Left ventricle myocardium inferior (tissue), 1 donor: ENCODE measurements around the gene RASL12. TPM values are rescaled to one million over a fixed set of nuclear protein-coding genes. Genes with fewer than 3 reads are reported as not detected.
A peak's percentile ranks its signal among the peaks of the same experiment; 100 is the strongest.

Experiments used
- DNase-seq: peaks from one replicate; pipeline ENCODE4 v3.0.0-alpha.2; 2020
- H3K27ac ChIP-seq: fragments of 200-600 bp; replicated peaks from 2 replicates; pipeline ENCODE4 v1.8.0; 2021
- H3K27me3 ChIP-seq: fragments of 200-600 bp; 2 replicates; pipeline ENCODE4 v1.8.0; 2021; ENCODE audit warnings: low read depth
- H3K36me3 ChIP-seq: fragments of 200-600 bp; 2 replicates; pipeline ENCODE4 v1.8.0; 2021
- H3K4me1 ChIP-seq: fragments of 200-600 bp; 2 replicates; pipeline ENCODE4 v1.8.0; 2021
- H3K4me3 ChIP-seq: fragments of 200-600 bp; 2 replicates; pipeline ENCODE4 v1.8.0; 2021; ENCODE audit warnings: mild to moderate bottlenecking, moderate library complexity
- H3K9me3 ChIP-seq: fragments of 200-600 bp; replicated peaks from 2 replicates; pipeline ENCODE4 v1.8.0; 2021
- intact Hi-C: fragments of 100-400 bp; cut with micrococcal nuclease; formaldehyde crosslinking; loops from one replicate; pipeline ENCODE4 v1.11.0; 2022
- total RNA-seq: library from RNA; stranded (reverse); fragmentation: NEBNext Ultra II Directional; extraction: Animal tissue kit (Norgen Biotek cat#: 25700); gene quantifications from one replicate; pipeline ENCODE4 v1.2.1, GENCODE V29; 2021
- TF ChIP-seq, protein P1 (sequence below): fragments of 200-600 bp; IDR thresholded peaks from 2 replicates; pipeline ENCODE4 v1.8.0; 2021; ENCODE audit warnings: antibody characterized with exemption, mild to moderate bottlenecking, borderline replicate concordance
- donor health status: DM: no; HTN: yes; CAD: no; lungs with severe emphysema.

Gene RASL12
- total RNA-seq, 1 donor from 2014 or later, result 12.9 TPM

DNA sequence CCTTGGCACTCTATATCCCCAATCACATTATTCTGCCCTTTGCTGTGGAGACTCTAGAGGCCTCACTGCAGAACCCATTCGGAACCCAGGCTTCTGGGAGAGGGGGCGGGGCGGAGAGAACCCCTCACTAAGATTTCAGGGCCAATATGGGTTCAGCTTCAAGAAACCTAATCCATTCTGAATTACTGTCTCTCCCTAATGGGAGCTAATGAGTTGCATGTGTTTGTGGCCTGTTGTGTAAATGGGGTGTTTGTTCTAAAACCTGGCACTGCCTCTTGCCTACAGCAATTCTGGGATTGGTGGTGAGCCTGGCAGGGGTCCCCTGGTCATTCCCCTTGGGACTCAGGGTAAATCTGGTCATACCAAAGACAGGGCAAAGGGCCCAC lies 605 bp upstream of the RASL12 start:
- Histone ChIP-seq H3K27me3 (peaks cover 21% of the 10 kb centered on the region), H3K4me1 (peaks cover 86% of the 10 kb centered on the region), H3K4me3 (peak overlapping the region; percentile 72), H3K36me3 (no peaks in the 10 kb centered on the region), H3K27ac (peak overlapping the region; percentile 89), H3K9me3 (no peaks in the 10 kb centered on the region)
- DNase-seq, result no peak
- intact Hi-C loops, result no loop called here
- TF ChIP-seq, protein P1, sequence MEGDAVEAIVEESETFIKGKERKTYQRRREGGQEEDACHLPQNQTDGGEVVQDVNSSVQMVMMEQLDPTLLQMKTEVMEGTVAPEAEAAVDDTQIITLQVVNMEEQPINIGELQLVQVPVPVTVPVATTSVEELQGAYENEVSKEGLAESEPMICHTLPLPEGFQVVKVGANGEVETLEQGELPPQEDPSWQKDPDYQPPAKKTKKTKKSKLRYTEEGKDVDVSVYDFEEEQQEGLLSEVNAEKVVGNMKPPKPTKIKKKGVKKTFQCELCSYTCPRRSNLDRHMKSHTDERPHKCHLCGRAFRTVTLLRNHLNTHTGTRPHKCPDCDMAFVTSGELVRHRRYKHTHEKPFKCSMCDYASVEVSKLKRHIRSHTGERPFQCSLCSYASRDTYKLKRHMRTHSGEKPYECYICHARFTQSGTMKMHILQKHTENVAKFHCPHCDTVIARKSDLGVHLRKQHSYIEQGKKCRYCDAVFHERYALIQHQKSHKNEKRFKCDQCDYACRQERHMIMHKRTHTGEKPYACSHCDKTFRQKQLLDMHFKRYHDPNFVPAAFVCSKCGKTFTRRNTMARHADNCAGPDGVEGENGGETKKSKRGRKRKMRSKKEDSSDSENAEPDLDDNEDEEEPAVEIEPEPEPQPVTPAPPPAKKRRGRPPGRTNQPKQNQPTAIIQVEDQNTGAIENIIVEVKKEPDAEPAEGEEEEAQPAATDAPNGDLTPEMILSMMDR, result no peak

DNA sequence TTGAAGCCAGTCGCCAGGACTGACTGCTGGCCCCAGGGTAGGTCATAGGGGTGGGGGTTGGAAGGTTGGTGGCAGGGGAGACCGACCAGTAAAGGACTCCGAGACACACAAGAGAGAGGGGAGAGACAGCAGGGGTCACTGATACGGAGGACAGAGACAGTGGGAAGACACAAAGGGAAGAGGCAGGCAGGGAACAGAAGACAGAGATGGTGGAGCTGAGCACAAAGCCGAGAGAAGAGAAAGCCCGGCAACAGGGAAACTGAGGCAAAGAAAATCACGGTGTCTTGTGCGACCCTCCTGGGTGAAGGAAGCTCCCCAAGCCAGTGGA lies 510 bp downstream of the RASL12 start:
- intact Hi-C loops, result no loop called here
- H3K36me3 ChIP-seq, result no peaks in the 10 kb centered on the region
- peak overlapping the region; percentile 89 for H3K27ac ChIP-seq
- H3K4me1 ChIP-seq, result peaks cover 90% of the 10 kb centered on the region
- H3K4me3 ChIP-seq, result peak overlapping the region; percentile 72
- peaks cover 21% of the 10 kb centered on the region for H3K27me3 ChIP-seq
- no peak for DNase-seq
- TF ChIP-seq, protein P1, result no peak
- no peaks in the 10 kb centered on the region for H3K9me3 ChIP-seq

DNA sequence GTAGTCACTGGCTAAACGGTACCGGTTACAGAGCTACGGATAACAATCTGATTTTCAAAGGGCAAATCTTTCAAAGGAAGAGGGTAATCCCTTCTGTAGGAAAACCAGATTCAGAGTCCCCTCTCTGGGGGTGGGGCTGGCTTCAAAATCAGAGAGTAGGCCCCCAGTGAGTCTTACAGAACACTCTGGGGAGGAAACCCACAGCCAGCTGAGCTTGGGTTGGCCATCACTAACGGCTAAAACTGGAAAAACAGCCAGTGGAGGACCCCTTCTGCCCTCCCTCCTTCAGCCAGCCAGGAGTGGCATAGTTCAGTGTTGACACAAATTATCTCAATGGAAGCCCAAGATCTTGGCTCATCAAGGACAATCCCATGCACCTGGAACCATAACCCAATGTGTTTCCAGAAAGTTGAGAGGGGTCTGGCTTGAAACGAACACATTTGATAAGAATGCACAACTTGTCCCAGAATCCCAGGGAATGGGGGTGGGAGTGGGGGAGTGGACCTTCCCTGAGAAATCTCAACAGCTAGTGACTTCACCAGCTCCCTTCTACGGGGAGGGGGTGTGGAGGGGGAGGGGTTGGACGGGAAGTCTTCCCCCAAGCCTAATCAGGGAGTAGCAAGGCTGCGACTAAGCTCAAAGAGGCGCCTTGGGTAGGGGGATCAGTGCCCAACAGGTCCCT lies 1.0 kb downstream of the RASL12 start:
- H3K9me3 ChIP-seq, result no peaks in the 10 kb centered on the region
- peak; percentile 57 for DNase-seq
- peak overlapping the region; percentile 89 for H3K27ac ChIP-seq
- H3K27me3 ChIP-seq, result peaks cover 21% of the 10 kb centered on the region
- H3K4me1 ChIP-seq, result peaks cover 88% of the 10 kb centered on the region
- TF ChIP-seq, protein P1, result no peak
- peak overlapping the region; percentile 72 for H3K4me3 ChIP-seq
- H3K36me3 ChIP-seq, result no peaks in the 10 kb centered on the region
- intact Hi-C loops, result no loop called here

DNA sequence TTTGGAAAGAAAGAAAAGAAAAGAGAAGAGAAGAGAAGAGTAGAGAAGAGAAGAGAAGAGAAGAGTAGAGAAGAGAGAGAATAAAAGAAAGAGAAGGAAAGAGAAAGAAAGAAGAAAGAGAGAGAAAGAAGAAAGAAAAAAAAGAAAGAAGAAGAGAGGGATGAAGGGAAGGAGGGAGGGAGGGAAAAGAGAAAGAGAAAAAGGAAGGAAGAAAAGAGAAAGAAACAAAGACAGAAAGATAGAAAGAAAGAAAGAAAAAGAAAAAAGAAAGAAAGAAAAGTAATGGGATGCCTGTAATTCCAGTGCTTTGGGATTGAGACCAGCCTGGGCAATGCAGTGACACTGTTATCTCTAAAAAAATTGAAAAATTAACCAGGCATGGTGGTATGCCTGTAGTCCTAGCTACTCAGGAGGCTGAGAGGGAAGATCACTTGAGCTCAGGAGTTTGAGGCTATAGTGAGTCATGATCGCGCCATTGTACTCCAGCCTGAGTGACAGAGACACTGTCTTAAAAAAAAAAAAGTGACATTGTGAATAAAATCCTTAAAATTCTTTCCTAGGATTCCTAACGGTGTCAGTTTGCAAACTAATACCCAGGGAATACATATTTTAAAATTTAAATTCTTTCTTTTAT lies 1.7 kb downstream of the RASL12 start:
- Histone ChIP-seq H3K4me3 (peak overlapping the region; percentile 72), H3K9me3 (no peaks in the 10 kb centered on the region), H3K4me1 (peaks cover 88% of the 10 kb centered on the region), H3K27me3 (peaks cover 21% of the 10 kb centered on the region), H3K36me3 (no peaks in the 10 kb centered on the region), H3K27ac (peak overlapping the region; percentile 89)
- DNase-seq, result no peak
- intact Hi-C loops, result no loop called here
- TF ChIP-seq, protein P1, result no peak

DNA sequence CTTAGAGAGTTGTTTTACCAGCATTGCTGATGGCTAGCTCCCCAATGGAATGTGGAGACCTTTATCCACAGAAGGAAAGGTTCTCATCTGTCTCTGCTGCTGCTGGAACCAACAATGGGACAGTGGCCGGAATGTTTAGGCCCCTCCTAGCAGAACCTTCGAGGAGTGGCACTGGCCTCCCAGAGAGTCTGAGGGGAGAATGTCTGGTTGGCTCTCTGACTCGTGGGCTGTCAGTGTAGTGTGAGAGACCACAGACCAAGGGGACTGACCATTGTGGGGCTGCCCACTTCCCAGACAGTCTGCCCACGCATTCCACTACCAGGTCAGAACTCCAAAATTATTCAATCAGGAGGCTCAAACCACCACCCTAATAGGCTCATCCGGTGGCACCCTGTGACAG lies 5.1 kb downstream of the RASL12 start:
- Histone ChIP-seq H3K4me1 (peaks cover 83% of the 10 kb centered on the region), H3K4me3 (no peak overlapping the region), H3K36me3 (peaks cover 17% of the 10 kb centered on the region), H3K27ac (peak overlapping the region; percentile 89), H3K9me3 (peaks cover 5% of the 10 kb centered on the region), H3K27me3 (peaks cover 17% of the 10 kb centered on the region)
- intact Hi-C loops, result no loop called here
- TF ChIP-seq, protein P1, result no peak
- no peak for DNase-seq
